NCI-H526 treated with DMSO at 0.1 percent for 48 hours (cell line): Measurements from ENCODE around the gene RXFP4.
"Not testable (repeated sequence)": the region's sequence is repeated elsewhere in the genome, so short reads cannot be mapped to it uniquely, and the experiment has no call there.

Source experiments
- DNase-seq: peaks from one replicate; lab custom pipeline; 2025; lab: John Stamatoyannopoulos, UW

Gene RXFP4, protein sequence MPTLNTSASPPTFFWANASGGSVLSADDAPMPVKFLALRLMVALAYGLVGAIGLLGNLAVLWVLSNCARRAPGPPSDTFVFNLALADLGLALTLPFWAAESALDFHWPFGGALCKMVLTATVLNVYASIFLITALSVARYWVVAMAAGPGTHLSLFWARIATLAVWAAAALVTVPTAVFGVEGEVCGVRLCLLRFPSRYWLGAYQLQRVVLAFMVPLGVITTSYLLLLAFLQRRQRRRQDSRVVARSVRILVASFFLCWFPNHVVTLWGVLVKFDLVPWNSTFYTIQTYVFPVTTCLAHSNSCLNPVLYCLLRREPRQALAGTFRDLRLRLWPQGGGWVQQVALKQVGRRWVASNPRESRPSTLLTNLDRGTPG

GRCh38 chr1:155940993-155941844 is at the start of gene RXFP4:
RXFP4 (plus strand) TSS chr1:155941638; CDS start chr1:155941710, 72 bp downstream.
- no peak for DNase-seq

- no peak for DNase-seq
Observed at GRCh38 chr1:155892796-155893195, 48.6 kb upstream of the RXFP4 start.

DNA sequence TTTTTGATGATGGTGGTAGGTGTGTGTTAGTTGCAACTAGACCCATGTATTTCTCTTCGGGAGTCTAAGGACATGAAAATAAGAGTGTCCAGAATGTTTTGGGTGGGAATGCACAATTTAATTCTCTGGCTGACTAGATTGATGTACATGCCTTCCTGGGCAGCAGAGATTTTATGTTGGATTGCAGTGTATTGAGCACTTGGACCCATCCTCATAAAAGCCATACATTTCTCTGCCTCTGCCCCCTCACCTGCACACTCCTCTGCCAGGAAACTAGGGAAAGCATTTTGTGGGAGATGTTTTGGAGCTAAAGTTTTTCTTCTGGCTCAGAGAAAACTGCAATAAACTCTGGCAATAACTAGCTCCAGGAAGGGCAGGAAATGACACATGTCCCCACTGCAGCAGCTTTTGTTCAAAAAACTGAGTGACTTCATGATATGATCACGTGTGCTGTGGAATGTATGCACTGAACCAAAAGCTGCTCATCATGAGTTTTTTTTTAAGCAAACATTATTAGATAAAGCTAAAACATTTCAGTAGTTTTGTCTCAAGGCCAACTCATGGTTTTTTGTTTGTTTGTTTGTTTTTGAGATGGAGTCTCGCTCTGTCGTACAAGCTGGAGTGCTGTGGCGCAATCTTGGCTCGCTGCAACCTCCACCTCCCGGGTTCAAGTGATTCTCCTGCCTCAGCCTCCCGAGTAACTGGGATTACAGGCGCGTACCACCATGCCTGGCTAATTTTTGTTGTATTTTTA is 47.9 kb upstream of the RXFP4 start:
- no peak for DNase-seq

DNA sequence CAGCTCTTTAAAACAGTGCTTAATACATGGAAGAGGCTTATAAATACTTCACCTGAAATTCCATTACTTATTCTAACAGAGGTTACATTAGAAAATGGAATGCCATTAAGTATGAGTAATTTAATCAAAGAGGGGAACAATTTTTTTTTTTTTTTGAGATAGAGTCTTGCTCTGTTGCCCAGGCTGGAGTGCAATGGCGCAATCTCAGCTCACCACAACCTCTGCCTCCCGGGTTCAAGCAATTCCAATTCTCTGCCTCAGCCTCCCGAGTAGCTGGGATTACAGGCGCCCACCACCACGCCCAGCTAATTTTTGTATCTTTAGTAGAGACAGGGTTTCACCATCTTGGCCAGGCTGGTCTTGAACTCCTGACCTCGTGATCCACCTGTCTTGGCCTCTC is 45.8 kb upstream of the RXFP4 start:
- DNase-seq = not testable (repeated sequence)

GRCh38 chr1:155896476-155896875 is 45.0 kb upstream of the RXFP4 start:
- DNase-seq = not testable (repeated sequence)

- DNase-seq = no peak
Observed at GRCh38 chr1:155897746-155898145, 43.7 kb upstream of the RXFP4 start.

- DNase-seq = no peak
Observed at GRCh38 chr1:155898888-155899287, 42.5 kb upstream of the RXFP4 start.

- no peak for DNase-seq
Observed at GRCh38 chr1:155899683-155900082, 41.8 kb upstream of the RXFP4 start.

DNA sequence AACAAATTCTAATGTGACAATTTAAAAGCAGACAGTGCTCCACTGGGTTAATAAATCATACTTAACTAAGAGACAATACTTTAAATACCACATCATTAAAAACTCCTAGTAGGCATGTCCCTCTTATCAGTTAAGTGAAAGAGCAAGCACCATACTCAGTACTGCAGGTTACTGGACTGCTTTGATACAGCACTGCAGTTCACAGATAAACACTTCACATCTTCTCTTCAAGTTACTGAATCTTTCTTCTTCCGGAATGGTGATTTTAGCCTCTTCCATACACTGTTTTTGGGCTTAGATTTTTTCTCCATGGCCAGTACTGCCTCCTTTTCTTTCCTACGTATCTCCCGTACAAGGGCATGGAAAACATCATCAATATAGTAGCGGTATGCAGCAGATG is 41.3 kb upstream of the RXFP4 start:
- DNase-seq = no peak

DNA sequence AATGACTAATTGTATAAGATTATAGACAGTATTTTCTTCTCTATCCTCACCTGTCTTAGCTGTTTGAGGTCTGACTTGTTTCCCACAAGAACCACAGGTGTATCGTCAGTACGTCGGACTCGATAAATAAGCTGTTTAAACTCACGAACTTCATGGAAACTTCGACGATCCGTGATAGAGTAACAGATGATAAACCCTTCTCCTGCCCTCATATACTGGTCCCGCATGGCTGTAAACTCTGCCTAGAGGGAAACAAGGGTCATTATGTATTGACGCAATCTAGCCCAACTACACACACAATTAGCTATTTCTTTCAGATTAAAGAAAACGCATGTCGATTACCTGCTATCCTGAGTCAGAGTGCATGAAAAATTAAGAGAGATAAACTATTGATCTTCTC is 37.2 kb upstream of the RXFP4 start:
- no peak for DNase-seq

DNA sequence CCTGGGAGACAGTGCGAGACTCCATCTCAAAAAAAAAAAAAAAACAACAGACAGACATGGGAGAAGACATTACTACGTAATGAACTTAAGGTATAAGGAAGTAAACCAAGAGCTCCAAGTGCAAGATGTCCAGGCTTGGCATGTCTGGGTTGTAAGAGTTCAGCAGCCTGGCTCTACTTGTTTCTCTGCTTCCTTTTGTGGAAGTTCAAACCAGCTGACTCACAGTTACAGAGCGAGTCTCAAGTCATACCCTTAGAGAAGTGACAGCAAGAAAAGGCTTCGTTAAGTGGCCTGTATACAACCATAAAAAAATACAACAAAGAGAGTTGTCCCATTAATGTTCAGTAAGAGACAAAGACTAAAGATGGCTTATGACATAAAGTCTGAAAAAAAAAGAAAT is 31.5 kb upstream of the RXFP4 start:
- DNase-seq = no peak

GRCh38 chr1:155910621-155911121 is 30.8 kb upstream of the RXFP4 start:
- DNase-seq = peak; percentile 54

DNA sequence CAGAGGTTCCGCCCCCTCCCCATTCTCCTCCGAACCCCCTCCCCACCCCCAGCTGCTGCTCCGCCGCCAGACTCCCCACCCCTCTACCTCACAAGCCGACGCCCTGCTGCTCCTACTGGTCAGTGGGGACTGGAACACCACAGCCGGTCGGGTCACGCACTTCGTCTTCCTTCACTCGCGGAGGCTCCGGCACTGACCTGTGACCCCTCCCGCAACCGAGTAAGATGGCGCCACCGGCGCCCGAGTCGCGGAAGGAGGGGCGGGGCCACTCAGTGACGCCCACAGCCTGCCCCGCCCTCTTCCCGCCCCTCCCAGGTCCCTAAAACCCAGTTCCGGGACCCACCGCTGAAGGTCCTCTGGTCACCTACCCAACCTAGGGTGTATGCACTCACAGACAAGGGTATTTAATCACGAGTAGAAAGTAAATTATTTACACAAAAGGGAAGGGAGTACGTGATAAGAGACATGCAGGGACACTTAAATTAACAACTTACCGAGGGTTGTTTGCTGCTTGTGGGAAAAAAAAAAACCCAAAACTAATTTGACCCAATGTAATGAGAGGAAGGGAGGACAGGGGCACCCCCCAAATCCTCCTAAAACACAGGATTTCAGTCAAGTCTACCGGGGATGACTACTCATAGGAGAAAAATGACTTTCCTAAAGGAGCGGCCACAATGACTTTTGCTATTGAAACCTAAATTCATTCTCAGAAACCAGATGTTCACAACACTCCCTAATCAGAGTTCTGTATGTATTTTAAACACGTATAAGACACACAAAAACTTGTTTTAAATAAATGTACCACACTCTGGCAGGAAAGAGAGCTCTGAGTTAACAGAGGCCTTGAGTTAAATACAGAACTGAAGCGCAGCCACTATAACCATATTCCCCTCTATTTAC is 30.0 kb upstream of the RXFP4 start, which contains the start of gene RIT1:
Gene RIT1 (minus strand): TSS at position 194 of the 900 bp plus-strand sequence. CDS start 588 bp downstream, outside the sequence.
- peak; percentile 81 for DNase-seq

GRCh38 chr1:155912056-155912536 is 29.3 kb upstream of the RXFP4 start:
- no peak for DNase-seq

DNA sequence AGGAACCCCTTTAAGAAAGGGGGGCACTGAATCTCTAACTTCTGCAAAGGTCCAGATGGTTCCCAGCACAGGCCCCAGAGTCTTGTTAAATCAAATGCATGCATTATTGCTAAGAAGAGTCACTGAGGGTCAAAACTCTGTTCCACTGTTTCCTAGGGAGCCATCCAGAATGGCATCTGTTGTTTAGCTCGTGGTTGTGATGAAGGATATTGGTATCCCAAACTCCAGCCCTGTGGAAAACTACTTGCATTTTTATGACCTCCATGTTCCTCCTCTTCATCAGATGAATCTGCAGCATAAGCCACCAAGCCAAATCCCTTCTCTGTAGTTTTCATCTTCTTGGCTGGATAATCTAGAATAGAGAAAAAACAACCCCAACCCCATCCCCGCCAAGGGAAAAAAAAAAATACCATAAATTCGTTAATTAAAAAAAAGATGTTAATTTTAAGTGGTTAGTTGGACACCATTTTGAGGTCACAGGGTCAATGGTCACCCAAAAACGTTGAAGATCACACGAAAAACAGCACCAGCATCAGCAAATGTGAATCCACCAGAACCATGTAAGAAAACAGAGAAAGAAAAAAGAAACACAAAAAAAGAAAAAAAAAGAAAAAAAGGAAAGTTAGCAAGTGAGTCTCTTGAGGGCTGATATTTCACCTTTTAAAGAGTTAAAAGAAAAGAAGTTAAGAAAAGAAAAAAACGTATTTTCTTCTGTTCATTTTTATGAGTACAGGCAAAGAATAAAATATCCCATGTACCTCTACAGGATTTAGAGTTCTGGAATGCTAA is 27.3 kb upstream of the RXFP4 start:
- no peak for DNase-seq

DNA sequence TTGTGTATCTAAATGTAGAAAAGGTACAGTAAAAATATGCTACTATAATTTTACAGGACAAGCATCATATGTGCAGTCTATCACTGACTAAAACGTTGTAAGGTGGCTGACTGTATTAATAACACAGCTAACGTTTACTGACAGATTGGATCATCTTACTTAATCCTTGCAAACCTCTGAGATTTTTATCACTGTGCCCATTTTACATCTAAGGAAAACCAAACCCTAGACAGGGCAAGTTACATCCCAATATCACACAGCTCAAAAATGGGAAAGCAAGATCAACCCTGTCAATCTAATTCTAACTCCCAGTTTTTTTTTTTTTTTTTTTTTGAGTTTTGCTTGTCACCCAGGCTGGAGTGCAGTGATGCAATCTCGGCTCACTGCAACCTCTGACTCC is 22.8 kb upstream of the RXFP4 start:
- DNase-seq = no peak

GRCh38 chr1:155919801-155920200 is 21.6 kb upstream of the RXFP4 start:
- DNase-seq = no peak

GRCh38 chr1:155920717-155921116 is 20.7 kb upstream of the RXFP4 start:
- no peak for DNase-seq

DNA sequence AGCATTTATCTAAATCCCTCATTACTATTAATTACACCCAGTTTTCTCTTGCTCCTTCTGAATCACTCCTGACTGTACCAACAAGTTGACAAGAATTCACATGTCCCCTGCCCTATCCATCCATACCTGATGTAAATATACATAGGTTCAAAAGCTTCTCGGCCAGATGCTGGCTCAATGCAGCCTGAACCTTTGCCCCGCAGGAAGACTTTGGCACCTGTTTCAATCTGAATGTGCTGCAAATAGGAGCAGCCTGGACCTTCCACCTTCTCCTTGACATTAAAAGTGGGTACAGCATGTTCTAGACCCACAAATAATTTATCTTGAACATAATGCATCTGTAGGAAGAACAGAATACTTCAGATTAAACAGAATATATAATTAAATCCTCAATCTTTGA is 15.9 kb upstream of the RXFP4 start:
- DNase-seq = no peak

DNA sequence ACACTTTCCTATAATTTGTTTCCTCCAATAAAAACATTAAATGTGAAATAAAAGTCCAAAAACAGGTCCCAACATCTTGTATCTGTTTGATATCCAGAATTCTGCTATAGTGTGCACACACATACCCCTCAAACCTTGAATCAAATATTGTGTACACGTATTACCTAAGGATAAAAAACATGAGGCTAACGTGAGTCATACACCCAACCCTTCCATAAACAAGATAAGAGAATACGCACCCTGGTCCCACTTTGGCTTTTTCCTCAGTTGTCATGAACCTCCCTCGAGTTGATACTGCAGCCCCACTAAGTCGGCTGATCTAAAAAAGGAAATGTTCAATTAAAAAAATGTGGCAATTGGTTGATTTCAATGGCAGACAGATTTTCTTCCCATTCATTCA is 12.4 kb upstream of the RXFP4 start:
- DNase-seq = no peak
